Calu3 (cell line): ENCODE results near the gene FCGR3B. TPM values are rescaled to one million over a fixed set of nuclear protein-coding genes. Genes with fewer than 3 reads are reported as not detected.
A peak's percentile ranks its signal among the peaks of the same experiment; 100 is the strongest.
"Not testable (repeated sequence)": the region's sequence is repeated elsewhere in the genome, so short reads cannot be mapped to it uniquely, and the experiment has no call there.

ENCODE experiments used
- Bru-seq: library from RNA; stranded (reverse); fragments of 400-500 nt; gene quantifications from one replicate; lab custom pipeline; 2021; lab: Mats Ljungman, UMichigan
- BruChase-seq, 2 experiments: library from RNA; stranded (reverse); fragments of 400-500 nt; gene quantifications; one replicate each; lab custom pipeline; 2021; lab: Mats Ljungman, UMichigan
- BruUV-seq: library from RNA; stranded (reverse); fragments of 400-500 nt; replicated peaks from 2 replicates; lab custom pipeline; 2021; lab: Mats Ljungman, UMichigan
- CTCF ChIA-PET: fragments of 300-600 bp; sonication (Branson Sonifier 250); formaldehyde crosslinking; loops from one replicate; lab custom pipeline; 2022; ENCODE audit warnings: antibody characterized with exemption; lab: Charles Lee
- DNase-seq: peaks from one replicate; pipeline ENCODE4 v3.0.0; 2022
- H3K27ac Mint-ChIP-seq: one replicate; pipeline ENCODE4 v1.8.0; 2022; ENCODE audit warnings: mixed read lengths; ENCODE audit not compliant: unreplicated experiment
- H3K27me3 Mint-ChIP-seq: one replicate; pipeline ENCODE4 v1.8.0; 2022; ENCODE audit warnings: mixed read lengths; ENCODE audit not compliant: unreplicated experiment
- H3K36me3 Mint-ChIP-seq: one replicate; pipeline ENCODE4 v1.8.0; 2022; ENCODE audit warnings: mild to moderate bottlenecking, moderate library complexity, mixed read lengths; ENCODE audit not compliant: insufficient read depth, unreplicated experiment
- H3K4me1 Mint-ChIP-seq: one replicate; pipeline ENCODE4 v1.8.0; 2022; ENCODE audit warnings: mild to moderate bottlenecking, low read depth, mixed read lengths; ENCODE audit not compliant: unreplicated experiment
- H3K4me3 Mint-ChIP-seq: one replicate; pipeline ENCODE4 v1.8.0; 2022; ENCODE audit warnings: mild to moderate bottlenecking, low read depth, moderate library complexity, mixed read lengths; ENCODE audit not compliant: unreplicated experiment
- H3K9me3 Mint-ChIP-seq: one replicate; pipeline ENCODE4 v1.8.0; 2022; ENCODE audit warnings: low read depth, mixed read lengths; ENCODE audit not compliant: unreplicated experiment
- intact Hi-C: fragments of 100-400 bp; cut with micrococcal nuclease; formaldehyde crosslinking; loops from one replicate; pipeline ENCODE4 v1.10.0; 2022; ENCODE audit not compliant: unreplicated experiment
- long read RNA-seq: library from polyadenylated mRNA; stranded (forward); transcript quantifications from one replicate; pipeline ENCODE4 v2.0.0, GENCODE V29; 2022
- total RNA-seq: library from RNA; stranded (reverse); gene quantifications from 2 replicates; pipeline ENCODE4 v1.2.3, GENCODE V29; 2022
- TF ChIP-seq, protein P1 (sequence below): fragments of 200-600 bp; IDR thresholded peaks from one replicate; pipeline ENCODE4 v1.8.0; 2022; ENCODE audit warnings: antibody characterized with exemption; ENCODE audit not compliant: unreplicated experiment

The FCGR3B gene
- total RNA-seq (not detected in 2 replicates), Bru-seq, nascent RNA (not detected), BruChase-seq, experiment 1, labeled RNA remaining after a 6-hour chase (percentile 8 among the genes with signal in this experiment), BruChase-seq, experiment 2, labeled RNA remaining after a 2-hour chase (not detected)
- long read RNA-seq: 0 reads

DNA sequence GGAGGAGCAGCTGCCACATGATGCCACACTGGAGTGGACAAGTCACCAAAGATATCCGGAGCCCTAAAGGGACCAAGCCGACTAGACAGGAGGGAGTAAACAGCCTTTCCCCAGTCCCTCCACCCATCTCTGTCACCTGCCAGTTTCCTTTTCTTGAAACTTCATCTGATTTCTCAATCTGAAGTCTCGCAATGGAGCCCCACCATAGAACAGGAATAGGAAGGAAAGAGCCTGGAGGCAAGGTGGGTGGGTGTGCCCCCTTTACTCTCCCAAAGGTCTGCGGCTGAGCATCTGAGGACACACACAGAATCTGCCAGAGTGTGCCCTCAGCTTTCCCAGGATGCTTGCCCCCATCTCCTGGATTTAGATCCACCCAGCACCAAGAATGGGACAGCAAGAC is at the start of gene FCGR3B:
FCGR3B (minus strand) TSS at position 101 of the 400 bp plus-strand sequence; CDS start at position 19, 82 bp downstream.
- H3K36me3 Mint-ChIP-seq: no peaks in the 10 kb centered on the region
- H3K9me3 Mint-ChIP-seq: no peaks in the 10 kb centered on the region
- CTCF ChIA-PET: no interaction called here
- no peak within 1 kb of the TSS for H3K27ac Mint-ChIP-seq
- TF ChIP-seq, protein P1, sequence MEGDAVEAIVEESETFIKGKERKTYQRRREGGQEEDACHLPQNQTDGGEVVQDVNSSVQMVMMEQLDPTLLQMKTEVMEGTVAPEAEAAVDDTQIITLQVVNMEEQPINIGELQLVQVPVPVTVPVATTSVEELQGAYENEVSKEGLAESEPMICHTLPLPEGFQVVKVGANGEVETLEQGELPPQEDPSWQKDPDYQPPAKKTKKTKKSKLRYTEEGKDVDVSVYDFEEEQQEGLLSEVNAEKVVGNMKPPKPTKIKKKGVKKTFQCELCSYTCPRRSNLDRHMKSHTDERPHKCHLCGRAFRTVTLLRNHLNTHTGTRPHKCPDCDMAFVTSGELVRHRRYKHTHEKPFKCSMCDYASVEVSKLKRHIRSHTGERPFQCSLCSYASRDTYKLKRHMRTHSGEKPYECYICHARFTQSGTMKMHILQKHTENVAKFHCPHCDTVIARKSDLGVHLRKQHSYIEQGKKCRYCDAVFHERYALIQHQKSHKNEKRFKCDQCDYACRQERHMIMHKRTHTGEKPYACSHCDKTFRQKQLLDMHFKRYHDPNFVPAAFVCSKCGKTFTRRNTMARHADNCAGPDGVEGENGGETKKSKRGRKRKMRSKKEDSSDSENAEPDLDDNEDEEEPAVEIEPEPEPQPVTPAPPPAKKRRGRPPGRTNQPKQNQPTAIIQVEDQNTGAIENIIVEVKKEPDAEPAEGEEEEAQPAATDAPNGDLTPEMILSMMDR: no peak
- no peak for DNase-seq
- no peaks in the 10 kb centered on the region for H3K4me1 Mint-ChIP-seq
- no peak within 1 kb of the TSS for H3K4me3 Mint-ChIP-seq
- intact Hi-C loops: no loop called here
- BruUV-seq: no TSS peak
- H3K27me3 Mint-ChIP-seq: peaks cover 7% of the 10 kb centered on the region

DNA sequence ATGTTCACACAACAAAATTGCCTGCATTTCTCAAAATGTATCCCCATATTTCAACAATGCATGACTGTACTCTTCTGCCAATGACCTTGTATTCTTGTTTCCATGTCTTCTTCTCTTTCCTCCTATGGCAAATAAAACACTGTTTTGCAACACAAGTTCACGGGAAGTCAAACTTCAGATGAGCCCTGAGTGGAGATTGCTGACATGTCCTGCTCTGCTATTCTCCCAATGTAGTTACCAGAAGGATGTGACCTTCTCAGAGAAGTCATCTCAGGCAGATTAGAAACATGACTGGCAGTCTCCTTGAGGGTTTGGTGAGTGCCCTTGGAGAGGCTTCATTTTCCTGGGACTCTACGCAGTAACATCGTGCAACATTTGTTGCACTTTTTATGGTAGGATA is 47.5 kb upstream of the FCGR3B start:
- H3K4me3 Mint-ChIP-seq: no peak overlapping the region
- peaks cover 16% of the 10 kb centered on the region for H3K4me1 Mint-ChIP-seq
- no peaks in the 10 kb centered on the region for H3K36me3 Mint-ChIP-seq
- H3K27me3 Mint-ChIP-seq: peaks cover 25% of the 10 kb centered on the region
- TF ChIP-seq, protein P1: no peak
- CTCF ChIA-PET: no interaction called here
- H3K9me3 Mint-ChIP-seq: no peaks in the 10 kb centered on the region
- DNase-seq: no peak
- intact Hi-C loops: no loop called here
- no TSS peak for BruUV-seq
- H3K27ac Mint-ChIP-seq: no peak overlapping the region

DNA sequence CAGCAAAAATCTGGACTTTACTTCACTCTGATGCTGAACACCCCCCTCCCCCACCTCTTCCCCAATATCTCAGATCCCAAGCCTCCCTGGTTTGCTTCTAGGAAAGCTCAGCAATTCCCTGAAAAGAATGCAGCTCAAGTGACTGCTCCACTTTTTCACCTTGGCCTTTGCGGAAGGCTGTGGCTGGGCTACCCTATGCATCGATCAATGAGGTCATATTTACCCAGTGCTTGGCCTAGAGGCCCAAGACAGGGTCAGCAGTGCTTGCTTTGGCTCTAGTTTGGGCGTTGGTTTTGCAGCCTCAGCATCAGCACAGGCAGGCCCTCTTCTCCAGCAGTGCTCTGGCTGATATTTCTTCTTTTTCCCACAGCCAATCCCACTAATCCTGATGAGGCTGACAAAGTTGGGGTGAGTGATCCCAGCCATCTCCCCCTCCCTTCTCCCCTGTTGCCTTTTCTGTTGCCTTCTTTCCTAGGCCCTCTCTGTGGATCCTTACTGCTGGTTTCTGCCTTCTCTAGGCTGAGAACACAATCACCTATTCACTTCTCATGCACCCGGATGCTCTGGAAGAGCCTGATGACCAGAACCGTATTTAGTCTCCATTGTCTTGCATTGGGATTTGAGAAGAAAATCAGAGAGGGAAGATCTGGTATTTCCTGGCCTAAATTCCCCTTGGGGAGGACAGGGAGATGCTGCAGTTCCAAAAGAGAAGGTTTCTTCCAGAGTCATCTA is 46.1 kb upstream of the FCGR3B start:
- no TSS peak for BruUV-seq
- TF ChIP-seq, protein P1: no peak
- intact Hi-C loops: no loop called here
- H3K4me1 Mint-ChIP-seq: peaks cover 16% of the 10 kb centered on the region
- DNase-seq: peak; percentile 14
- H3K27ac Mint-ChIP-seq: no peak overlapping the region
- CTCF ChIA-PET: interaction anchor here (0.7 kb wide), 1 partner anchor 704 kb away, joined by 5 read pairs; the partner anchor contains the start of gene C1orf226
- H3K4me3 Mint-ChIP-seq: no peak overlapping the region
- no peaks in the 10 kb centered on the region for H3K9me3 Mint-ChIP-seq
- H3K27me3 Mint-ChIP-seq: peaks cover 11% of the 10 kb centered on the region
- no peaks in the 10 kb centered on the region for H3K36me3 Mint-ChIP-seq

DNA sequence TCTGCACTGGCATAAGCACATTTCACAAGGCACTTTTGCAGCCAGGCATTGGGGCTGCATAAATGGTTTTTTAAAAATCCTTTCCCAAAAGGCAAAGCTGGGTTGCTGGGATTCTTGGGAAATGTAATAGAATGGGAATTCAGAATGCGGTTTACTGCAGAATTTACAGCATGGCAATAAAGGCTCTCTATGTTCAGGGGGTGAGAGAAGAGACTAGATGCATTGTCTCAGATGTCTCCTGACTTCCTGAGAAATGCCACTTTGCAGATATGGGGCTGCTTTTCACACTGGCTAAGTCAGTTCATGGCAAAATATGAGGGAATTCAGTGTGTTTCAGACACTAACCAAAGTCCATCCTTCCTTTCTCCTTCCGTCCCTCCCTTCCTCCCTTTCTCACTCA is 45.5 kb upstream of the FCGR3B start:
- Mint-ChIP-seq H3K9me3 (no peaks in the 10 kb centered on the region), H3K27me3 (peaks cover 4% of the 10 kb centered on the region), H3K4me1 (peaks cover 16% of the 10 kb centered on the region), H3K27ac (no peak overlapping the region), H3K36me3 (no peaks in the 10 kb centered on the region), H3K4me3 (no peak overlapping the region)
- TF ChIP-seq, protein P1: no peak
- DNase-seq: no peak
- CTCF ChIA-PET: no interaction called here
- BruUV-seq: no TSS peak
- intact Hi-C loops: no loop called here

DNA sequence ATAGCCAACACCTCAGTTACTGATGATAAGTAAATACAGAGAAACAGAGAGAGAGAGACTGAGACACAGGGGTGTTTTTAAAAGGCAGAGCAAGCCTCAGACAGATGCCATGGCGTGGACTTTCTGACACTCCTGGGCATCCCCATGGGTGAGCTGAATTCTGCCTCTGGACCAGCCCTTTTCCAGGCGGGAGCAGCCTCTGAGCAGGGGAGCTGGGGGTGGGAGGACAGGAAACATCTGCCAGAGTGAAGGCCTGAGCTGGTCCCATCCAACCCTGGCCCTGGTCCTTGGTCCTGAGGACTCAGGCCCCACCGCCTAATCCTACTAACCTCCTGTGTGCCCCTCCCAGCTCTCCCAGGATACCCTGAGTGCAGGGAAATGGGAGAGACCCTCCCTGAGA is 43.9 kb upstream of the FCGR3B start:
- CTCF ChIA-PET: not testable (repeated sequence)

DNA sequence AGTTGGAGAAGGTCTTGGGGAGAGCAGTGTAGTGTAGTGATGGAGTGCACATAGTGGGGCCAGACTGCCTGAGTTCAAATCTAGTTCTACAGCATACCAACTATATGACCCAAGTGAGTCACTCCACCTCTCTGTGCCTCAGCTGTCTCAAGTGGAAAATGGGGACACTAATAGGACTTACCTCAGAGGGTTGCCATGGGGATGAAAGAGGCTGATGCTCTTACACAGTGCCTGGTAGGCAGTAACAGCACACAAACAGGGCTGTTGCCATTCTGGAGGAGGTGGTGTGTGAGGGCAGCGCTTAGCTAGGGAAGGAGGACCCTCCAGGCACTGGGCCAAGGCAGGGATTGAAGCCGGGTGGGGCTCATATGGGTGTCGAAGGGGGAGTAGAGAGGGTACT is 43.5 kb upstream of the FCGR3B start:
- H3K27me3 Mint-ChIP-seq, H3K9me3 Mint-ChIP-seq, BruUV-seq, DNase-seq, H3K27ac Mint-ChIP-seq, CTCF ChIA-PET, H3K36me3 Mint-ChIP-seq, intact Hi-C loops, H3K4me3 Mint-ChIP-seq: not testable (repeated sequence)
- H3K4me1 Mint-ChIP-seq: peaks cover 16% of the 10 kb centered on the region

More for the DNA sequence above, 43.9 kb upstream of the FCGR3B start:
- H3K27ac Mint-ChIP-seq, DNase-seq, H3K9me3 Mint-ChIP-seq, H3K36me3 Mint-ChIP-seq, H3K27me3 Mint-ChIP-seq, BruUV-seq, H3K4me3 Mint-ChIP-seq, intact Hi-C loops: not testable (repeated sequence)
- H3K4me1 Mint-ChIP-seq: peaks cover 16% of the 10 kb centered on the region
